Suprapubic skin (tissue), 4 donors: ENCODE measurements around the gene MAP7D1. TPM values are rescaled to one million over a fixed set of nuclear protein-coding genes. Genes with fewer than 3 reads are reported as not detected.
"Not testable (repeated sequence)": the region's sequence is repeated elsewhere in the genome, so short reads cannot be mapped to it uniquely, and the experiment has no call there.

ENCODE experiments used
- DNase-seq, 2 donors: peaks; one replicate each; pipeline ENCODE4 v3.0.0-alpha.2; 2019; ENCODE audit warnings: low spot score in 2 of 2
- H3K27ac ChIP-seq: fragments of 200-600 bp; sonication (generic); one replicate; pipeline ENCODE4 v1.5.1; 2019
- H3K27me3 ChIP-seq: fragments of 200-600 bp; sonication (generic); one replicate; pipeline ENCODE4 v1.5.1; 2019
- H3K36me3 ChIP-seq: fragments of 200-600 bp; sonication (generic); one replicate; pipeline ENCODE4 v1.5.1; 2019
- H3K4me1 ChIP-seq: fragments of 200-600 bp; sonication (generic); one replicate; pipeline ENCODE4 v1.5.1; 2019
- H3K4me3 ChIP-seq: fragments of 200-600 bp; sonication (generic); one replicate; pipeline ENCODE4 v1.5.1; 2019; ENCODE audit warnings: mild to moderate bottlenecking
- H3K9me3 ChIP-seq: fragments of 200-600 bp; sonication (generic); one replicate; pipeline ENCODE4 v1.5.1; 2019
- CTCF ChIP-seq, 2 donors: fragments of 200-600 bp in 1 of 2; fragments of 450-650 bp in 1 of 2; sonication (generic) in 1 of 2; IDR thresholded peaks; one replicate each; pipeline ENCODE4 v1.5.1; 2016 to 2019; ENCODE audit warnings: antibody characterized with exemption in 2 of 2, mild to moderate bottlenecking in 1 of 2, moderate library complexity in 1 of 2
- EP300 ChIP-seq: sonication (generic); formaldehyde crosslinking; IDR thresholded peaks from one replicate; pipeline ENCODE4 v1.6.1; 2017; ENCODE audit warnings: antibody characterized with exemption
- POLR2A ChIP-seq, 2 donors: fragments of 450-650 bp; IDR thresholded peaks; one replicate each; pipeline ENCODE4 v1.6.1; 2017; ENCODE audit warnings: antibody characterized with exemption in 2 of 2, mild to moderate bottlenecking in 2 of 2, moderate library complexity in 2 of 2
- POLR2AphosphoS5 ChIP-seq, 3 donors: sonication (generic); formaldehyde crosslinking; IDR thresholded peaks; one replicate each; pipeline ENCODE4 v1.6.1; 2017; ENCODE audit warnings: antibody characterized with exemption in 3 of 3
- WGBS: methylation state at CpG from one replicate; pipeline ENCODE4 v1.1.5; 2018; 5-methylcytosine and 5-hydroxymethylcytosine counted together
- total RNA-seq, 4 donors: library from RNA; depleted of rRNA; stranded (reverse); fragments of >200 nt; gene quantifications; one replicate each; pipeline ENCODE4 v1.1.0, GENCODE V29; 2016

The MAP7D1 gene
- total RNA-seq, 4 donors from 2014 or later: 80.0 to 119 (median 94.6) TPM

GRCh38 chr1:36223996-36224536 lies 68.1 kb downstream of the MAP7D1 start, which contains the start of gene THRAP3:
Gene THRAP3 (plus strand): TSS chr1:36224443. CDS start chr1:36282564, 58,121 bp downstream.
- H3K27ac ChIP-seq: peak within 1 kb of the TSS; percentile 98
- peak within 1 kb of the TSS; percentile 69 for H3K4me3 ChIP-seq
- no peak for TF ChIP-seq CTCF (IDR thresholded peaks at IDR 0.05)
- peak; percentile 53 for TF ChIP-seq EP300
- TF ChIP-seq POLR2A (IDR thresholded peaks at IDR 0.05): peak; percentile 91 to 96
- peak; percentile 29 to 99 (median 66) for TF ChIP-seq POLR2AphosphoS5 (IDR thresholded peaks at IDR 0.05)
- DNase-seq: peak; percentile 100
- 0% methylated on average over 38 of the region's 45 CpGs for WGBS
- no peaks in the 10 kb centered on the region for H3K9me3 ChIP-seq
- H3K27me3 ChIP-seq: no peaks in the 10 kb centered on the region
- no peaks in the 10 kb centered on the region for H3K36me3 ChIP-seq
- peaks cover 40% of the 10 kb centered on the region for H3K4me1 ChIP-seq

- TF ChIP-seq POLR2A (IDR thresholded peaks at IDR 0.05) (no peak), CTCF (IDR thresholded peaks at IDR 0.05) (peak; percentile 55 to 71), POLR2AphosphoS5 (IDR thresholded peaks at IDR 0.05) (peak in 1 of 3 donors; percentile 31), EP300 (no peak)
- under 1% methylated on average over 27 of the region's 29 CpGs for WGBS
- Histone ChIP-seq H3K27me3 (no peaks in the 10 kb centered on the region), H3K4me3 (peak overlapping the region; percentile 69), H3K4me1 (peaks cover 40% of the 10 kb centered on the region), H3K27ac (peak overlapping the region; percentile 95), H3K9me3 (no peaks in the 10 kb centered on the region), H3K36me3 (no peaks in the 10 kb centered on the region)
- DNase-seq: peak; percentile 92
These were observed 68.8 kb downstream of the MAP7D1 start for GRCh38 chr1:36224537-36225282.

GRCh38 chr1:36225283-36225899 lies 69.4 kb downstream of the MAP7D1 start:
- WGBS: 11% methylated on average over 10 of the region's 10 CpGs
- H3K36me3 ChIP-seq: peaks cover 6% of the 10 kb centered on the region
- DNase-seq: no peak
- H3K4me1 ChIP-seq: peaks cover 41% of the 10 kb centered on the region
- H3K9me3 ChIP-seq: no peaks in the 10 kb centered on the region
- no peaks in the 10 kb centered on the region for H3K27me3 ChIP-seq
- H3K4me3 ChIP-seq: peak overlapping the region; percentile 69
- no peak for TF ChIP-seq POLR2A (IDR thresholded peaks at IDR 0.05)
- no peak for TF ChIP-seq EP300
- TF ChIP-seq POLR2AphosphoS5 (IDR thresholded peaks at IDR 0.05): no peak
- TF ChIP-seq CTCF (IDR thresholded peaks at IDR 0.05): no peak
- H3K27ac ChIP-seq: peak overlapping the region; percentile 95

DNA sequence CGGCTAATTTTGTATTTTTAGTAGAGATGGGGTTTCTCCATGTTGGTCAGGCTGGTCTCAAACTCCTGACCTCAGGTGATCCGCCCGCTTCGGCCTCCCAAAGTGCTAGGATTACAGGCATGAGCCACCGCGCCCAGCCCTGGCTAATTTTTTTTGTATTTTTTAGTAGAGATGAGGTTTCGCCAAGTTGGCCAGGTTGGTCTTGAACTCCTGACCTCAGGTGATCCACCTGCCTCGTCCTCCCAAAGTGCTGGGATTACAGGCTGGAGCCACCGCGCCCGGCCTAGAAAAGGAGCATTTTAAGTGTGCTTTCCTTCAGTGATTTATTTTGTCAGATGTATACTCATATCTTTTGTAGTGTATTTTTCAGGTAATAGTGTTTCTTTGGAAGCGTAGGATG lies 74.3 kb downstream of the MAP7D1 start:
- H3K9me3 ChIP-seq, H3K27ac ChIP-seq, H3K4me3 ChIP-seq, DNase-seq, H3K27me3 ChIP-seq: not testable (repeated sequence)
- 91% methylated on average over 12 of the region's 12 CpGs for WGBS
- Histone ChIP-seq H3K36me3 (peaks cover 25% of the 10 kb centered on the region), H3K4me1 (peaks cover 46% of the 10 kb centered on the region)

Other genes with a start within 250 kb of the MAP7D1 start
- gene AGO3, start 225.1 kb upstream of the MAP7D1 start, total RNA-seq: 10 to 100 TPM; 12.7 to 21.4 (median 18.1) TPM
- under 1 TPM in 1 of 4 donors, not detected in 3; 0.38 TPM for gene TEKT2, start 72.1 kb upstream of the MAP7D1 start, total RNA-seq
- gene ADPRS, start 67.3 kb upstream of the MAP7D1 start, total RNA-seq: 10 to 100 TPM; 40.5 to 68.5 (median 51.9) TPM
- gene COL8A2, start 30.9 kb upstream of the MAP7D1 start, total RNA-seq: 1 to 10 TPM; 4.9 to 5.6 (median 5.2) TPM
- gene TRAPPC3, start 6.7 kb upstream of the MAP7D1 start, total RNA-seq: 100 to 1,000 TPM in 2 of 4 donors, 10 to 100 TPM in 2; 68.7 to 111 (median 97.5) TPM
- gene THRAP3, start 68.3 kb downstream of the MAP7D1 start, total RNA-seq: 10 to 100 TPM; 73.3 to 93.3 (median 78.2) TPM
- gene SH3D21, start 150.2 kb downstream of the MAP7D1 start, total RNA-seq: 10 to 100 TPM in 3 of 4 donors, 1 to 10 TPM in 1; 6.0 to 26.6 (median 16.0) TPM
- gene EVA1B, start 167.5 kb downstream of the MAP7D1 start, total RNA-seq: 10 to 100 TPM; 13.3 to 28.0 (median 19.2) TPM
- 10 to 100 TPM; 29.0 to 69.5 (median 51.8) TPM for gene STK40, start 229.8 kb downstream of the MAP7D1 start, total RNA-seq
- gene LSM10, start 241.7 kb downstream of the MAP7D1 start, total RNA-seq: 10 to 100 TPM; 19.2 to 22.6 (median 21.4) TPM